Pancreas (tissue), 10 donors: ENCODE results near the gene SBNO1. TPM values are rescaled to one million over a fixed set of nuclear protein-coding genes. Genes with fewer than 3 reads are reported as not detected.

Experiments
- ATAC-seq, 4 donors: fragments of 200-7000 bp; cut with Tn5 transposase; one replicate each; pipeline versions ENCODE4 v1.8.0 to v1.9.1; 2020; ENCODE audit warnings: mild to moderate bottlenecking in 4 of 4, moderate library complexity in 4 of 4
- DNase-seq, 6 donors: peaks; one replicate each; pipeline ENCODE4 v3.0.0-alpha.2; 2020
- FAIRE-seq: peaks from 2 replicates; lab custom pipeline; 2012; peaks lifted over from hg19 to GRCh38; lab: Jason Lieb, UNC
- H3K27ac ChIP-seq, 4 donors: fragments of 200-600 bp; sonication (generic); 1 replicate in 3 of 4; 2 replicates in 1 of 4; pipeline versions ENCODE4 v1.5.0 to v1.8.0; 2020
- H3K27me3 ChIP-seq, 4 donors: fragments of 200-600 bp; one replicate each; pipeline ENCODE4 v1.8.0; 2021
- H3K36me3 ChIP-seq, 3 donors: fragments of 200-600 bp; sonication (generic) in 1 of 3; one replicate each; pipeline versions ENCODE4 v1.5.0 to v1.8.0; 2020 to 2021
- H3K4me1 ChIP-seq, 3 donors: fragments of 200-600 bp; one replicate each; pipeline ENCODE4 v1.8.0; 2021
- H3K4me3 ChIP-seq, 4 donors: fragments of 200-600 bp; sonication (generic) in 2 of 4; one replicate each; pipeline versions ENCODE4 v1.5.0 to v1.8.0; 2020 to 2021
- H3K9me3 ChIP-seq, 4 donors: fragments of 200-600 bp; one replicate each; pipeline ENCODE4 v1.8.0; 2021
- WGBS, 2 donors: extraction: QIAGEN DNeasy Blood & Tissue Kit; methylation state at CpG; one replicate each; pipeline ENCODE4 v1.1.7; 2013; 5-methylcytosine and 5-hydroxymethylcytosine counted together
- intact Hi-C, 3 donors: fragments of 100-400 bp; cut with DNase I; formaldehyde crosslinking; loops; one replicate each; pipeline versions ENCODE4 v1.11.1 to v1.14.2; 2022
- polyA plus RNA-seq, 2 donors: library from polyadenylated mRNA; stranded (reverse); fragments of 200-250 nt; gene quantifications; one replicate each; pipeline ENCODE4 v1.2.3, GENCODE V29; 2013
- total RNA-seq, 6 donors: library from RNA; stranded (reverse); fragmentation: NEBNext Ultra II Directional in 4 of 6; extraction: Animal tissue kit (Norgen Biotek cat#: 25700) in 4 of 6; gene quantifications; one replicate each; pipeline versions ENCODE4 v1.2.1 to v1.2.4, GENCODE V29; 2021 to 2023
- TF ChIP-seq, protein P1 (sequence below), 4 donors: fragments of 200-600 bp; sonication (generic) in 3 of 4; IDR thresholded peaks; one replicate each; pipeline versions ENCODE4 v1.5.0 to v1.8.0; 2021; ENCODE audit warnings: antibody characterized with exemption in 4 of 4
- donor health status: healthy with polysubstance abuse.
- donor health status: DM: no; HTN: no; CAD: no; lungs with moderate emphysema.
- donor health status: DM: no; HTN: no; CAD: no.
- donor health status: control.
- donor health status: control.
- donor health status: Bipolar disorder and iron deficiency.
- donor health status: DM: yes; HTN: yes; CAD: no.
- donor health status: DM: no; HTN: no; CAD: no.
- donor health status: DM: no; HTN: no; CAD: no.
- donor health status: DM: yes; HTN: yes; CAD: no.

Gene SBNO1
- total and polyA plus RNA-seq, 8 donors, result 2.6 to 16.3 (median 8.8) TPM

DNA sequence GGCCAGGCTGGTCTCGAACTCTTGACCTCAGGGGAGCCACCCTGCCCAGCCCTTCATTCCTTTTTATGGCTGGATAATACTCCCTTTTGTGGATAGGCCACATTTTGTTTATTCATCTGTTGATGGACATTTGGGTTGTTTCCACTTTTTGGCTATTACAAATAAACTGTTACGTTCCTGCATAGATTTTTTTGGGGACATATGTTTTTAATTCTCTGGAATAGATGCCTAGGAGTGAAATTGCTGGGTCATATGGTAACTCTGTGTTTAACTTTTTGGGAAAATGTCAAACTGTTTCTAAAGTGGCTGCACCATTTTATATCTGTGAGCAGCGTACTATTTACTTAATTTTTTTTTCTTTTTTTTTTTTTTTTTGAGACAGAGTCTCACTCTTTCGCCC is 29.1 kb upstream of the SBNO1 start:
- Histone ChIP-seq H3K4me3 (no peak overlapping the region), H3K36me3 (peaks cover 0 to 26% (median 3%) of the 10 kb centered on the region in 3 donors), H3K27me3 (no peaks in the 10 kb centered on the region), H3K27ac (no peak overlapping the region), H3K4me1 (peaks cover 14 to 28% (median 24%) of the 10 kb centered on the region in 3 donors), H3K9me3 (no peaks in the 10 kb centered on the region)
- WGBS, 2 donors, result 73 to 85% methylated on average over 4 of the region's 4 CpGs
- intact Hi-C loops, result no loop called here
- TF ChIP-seq, protein P1, sequence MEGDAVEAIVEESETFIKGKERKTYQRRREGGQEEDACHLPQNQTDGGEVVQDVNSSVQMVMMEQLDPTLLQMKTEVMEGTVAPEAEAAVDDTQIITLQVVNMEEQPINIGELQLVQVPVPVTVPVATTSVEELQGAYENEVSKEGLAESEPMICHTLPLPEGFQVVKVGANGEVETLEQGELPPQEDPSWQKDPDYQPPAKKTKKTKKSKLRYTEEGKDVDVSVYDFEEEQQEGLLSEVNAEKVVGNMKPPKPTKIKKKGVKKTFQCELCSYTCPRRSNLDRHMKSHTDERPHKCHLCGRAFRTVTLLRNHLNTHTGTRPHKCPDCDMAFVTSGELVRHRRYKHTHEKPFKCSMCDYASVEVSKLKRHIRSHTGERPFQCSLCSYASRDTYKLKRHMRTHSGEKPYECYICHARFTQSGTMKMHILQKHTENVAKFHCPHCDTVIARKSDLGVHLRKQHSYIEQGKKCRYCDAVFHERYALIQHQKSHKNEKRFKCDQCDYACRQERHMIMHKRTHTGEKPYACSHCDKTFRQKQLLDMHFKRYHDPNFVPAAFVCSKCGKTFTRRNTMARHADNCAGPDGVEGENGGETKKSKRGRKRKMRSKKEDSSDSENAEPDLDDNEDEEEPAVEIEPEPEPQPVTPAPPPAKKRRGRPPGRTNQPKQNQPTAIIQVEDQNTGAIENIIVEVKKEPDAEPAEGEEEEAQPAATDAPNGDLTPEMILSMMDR (IDR thresholded peaks at IDR 0.05), result no peak
- DNase-seq, result no peak
- ATAC-seq, result no peak
- no peak for FAIRE-seq

DNA sequence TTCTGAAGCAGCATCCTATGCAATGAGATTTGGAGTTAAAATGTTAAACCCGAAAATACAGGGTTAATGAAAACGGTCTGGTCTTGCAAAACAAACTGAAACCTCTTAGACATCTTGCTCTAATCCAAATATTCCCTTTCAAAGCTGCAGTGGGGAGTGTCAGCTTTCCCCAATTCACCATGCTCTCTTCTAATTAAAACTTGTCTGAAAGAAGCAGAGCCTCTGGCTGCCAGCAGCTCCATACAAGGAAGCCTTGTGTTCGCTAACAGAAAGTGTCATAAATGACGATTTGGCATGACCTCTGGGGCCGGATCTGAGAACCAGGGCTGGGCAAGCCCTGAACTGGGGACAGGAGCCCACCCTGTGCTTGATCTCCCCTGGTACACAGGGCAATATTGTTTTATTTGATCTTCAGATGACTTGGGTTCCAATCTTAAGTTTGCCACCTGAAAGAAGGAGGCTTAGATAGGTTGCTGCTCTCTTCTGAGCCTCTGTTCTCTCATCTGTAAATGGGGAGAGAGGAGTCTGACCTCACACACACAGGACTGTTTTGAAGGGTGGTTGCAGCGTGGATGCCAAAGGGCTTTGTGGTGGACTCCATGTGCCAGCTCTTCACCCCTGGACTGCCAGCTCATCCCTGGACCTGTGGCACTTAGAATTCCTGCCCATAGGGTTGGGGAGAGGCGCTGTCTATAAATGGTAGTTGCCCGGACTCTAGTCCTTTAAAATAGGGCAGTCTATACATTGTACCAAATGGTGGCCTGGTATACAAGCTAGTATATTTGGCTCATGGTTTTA is 27.1 kb upstream of the SBNO1 start:
- FAIRE-seq, result no peak
- no peak overlapping the region for H3K27ac ChIP-seq
- no peak for ATAC-seq
- intact Hi-C loops, result no loop called here
- no peak for DNase-seq
- peaks cover 0 to 24% (median 3%) of the 10 kb centered on the region in 3 donors for H3K36me3 ChIP-seq
- 70 to 80% methylated on average over 8 of the region's 8 CpGs for WGBS, 2 donors
- no peak overlapping the region for H3K4me3 ChIP-seq
- H3K27me3 ChIP-seq, result no peaks in the 10 kb centered on the region
- H3K4me1 ChIP-seq, result peaks cover 10 to 23% (median 20%) of the 10 kb centered on the region in 3 donors
- TF ChIP-seq, protein P1 (IDR thresholded peaks at IDR 0.05), result no peak
- H3K9me3 ChIP-seq, result no peaks in the 10 kb centered on the region

DNA sequence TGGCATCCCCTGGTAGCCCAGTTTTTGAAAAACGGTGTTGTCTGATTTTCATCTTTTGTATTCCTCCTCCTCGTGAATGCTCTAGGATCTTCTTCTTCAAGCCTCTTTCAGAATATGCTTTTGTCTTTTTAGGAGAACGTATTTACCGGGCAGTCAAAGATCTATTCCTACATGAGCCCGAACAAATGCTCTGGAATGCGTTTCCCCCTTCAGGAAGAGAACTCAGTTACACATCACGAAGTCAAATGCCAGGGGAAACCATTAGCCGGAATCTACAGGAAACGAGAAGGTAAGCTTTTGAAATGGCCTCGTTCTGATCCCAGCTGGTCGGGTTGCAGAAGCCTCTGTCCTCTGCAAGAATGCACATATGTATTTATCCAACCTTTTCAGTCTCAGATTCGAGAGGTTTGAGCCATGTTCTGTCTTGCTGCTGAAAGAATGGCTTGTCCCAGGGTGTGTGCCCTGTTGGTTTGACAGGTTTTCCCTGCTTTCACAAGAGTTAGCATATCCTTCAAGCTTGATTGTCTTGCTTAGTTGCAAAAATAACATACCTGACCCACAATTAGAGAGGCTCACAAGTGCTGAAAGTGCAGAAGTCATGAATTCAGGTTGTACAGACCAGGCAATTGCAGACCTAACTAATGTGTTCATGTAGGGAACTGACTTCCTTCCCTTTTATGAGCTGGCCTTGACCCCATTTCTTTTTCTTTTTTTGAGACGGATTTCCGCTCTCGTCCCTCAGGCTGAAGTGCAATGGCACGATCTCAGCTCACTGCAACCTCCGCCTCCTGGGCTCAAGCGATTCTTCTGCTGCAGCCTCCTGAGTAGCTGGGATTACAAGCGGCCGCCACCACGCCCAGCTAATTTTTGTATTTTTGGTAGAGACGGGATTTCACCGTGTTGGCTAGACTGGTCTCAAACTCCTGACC is 26.1 kb upstream of the SBNO1 start:
- Histone ChIP-seq H3K9me3 (no peaks in the 10 kb centered on the region), H3K36me3 (peaks cover 0 to 14% (median 3%) of the 10 kb centered on the region in 3 donors), H3K4me1 (peaks cover 2 to 15% (median 11%) of the 10 kb centered on the region in 3 donors), H3K27ac (peak overlapping the region in 1 of 4 donors; percentile 68), H3K27me3 (no peaks in the 10 kb centered on the region), H3K4me3 (peak overlapping the region in 2 of 4 donors; percentile 68 to 72)
- FAIRE-seq, result no peak
- TF ChIP-seq, protein P1 (IDR thresholded peaks at IDR 0.05), result no peak
- no peak for DNase-seq
- WGBS, 2 donors, result 74 to 75% methylated on average over 23 of the region's 23 CpGs
- ATAC-seq, result no peak
- intact Hi-C loops, result no loop called here

DNA sequence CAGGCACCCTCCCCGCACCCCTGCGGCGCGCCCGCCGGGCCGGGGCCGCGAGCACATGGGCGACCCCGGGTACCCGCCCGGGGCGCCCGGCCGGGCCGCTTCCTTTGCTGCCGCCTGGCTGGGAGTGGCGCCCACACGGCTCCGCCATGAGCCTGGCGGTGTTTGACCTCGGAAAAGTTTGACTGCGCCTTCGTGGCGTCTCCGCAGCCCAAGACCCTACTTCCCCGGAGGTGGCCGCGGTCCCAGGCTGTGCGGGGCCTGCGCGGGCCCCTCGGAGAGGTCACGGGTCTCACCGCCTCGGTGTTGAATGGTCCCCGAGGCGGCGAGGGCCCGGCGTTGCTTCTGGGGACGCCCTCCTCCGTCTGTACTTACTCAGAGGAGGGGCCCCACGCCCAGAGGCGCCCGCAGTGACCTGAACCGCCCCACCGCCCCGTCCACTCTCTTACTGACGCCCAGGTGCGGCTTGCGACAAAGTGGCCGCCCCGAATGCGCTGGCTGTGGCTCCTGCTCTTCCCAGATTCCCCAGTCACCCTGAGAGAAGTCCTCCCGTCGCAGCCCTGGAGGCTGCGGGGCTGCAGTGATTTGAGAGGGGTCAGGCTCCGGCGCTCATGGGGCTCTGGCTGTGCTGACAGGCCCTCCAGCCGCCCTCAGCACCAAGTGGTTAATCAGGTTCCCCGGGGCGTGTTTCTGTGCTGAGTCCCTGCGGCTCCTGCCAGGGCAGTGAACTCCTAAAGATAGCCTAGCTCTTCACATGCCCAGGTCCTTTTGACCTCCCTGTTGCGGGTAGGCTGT is 25.1 kb upstream of the SBNO1 start:
- Histone ChIP-seq H3K4me3 (peak overlapping the region; percentile 40 to 72 (median 60)), H3K4me1 (peaks cover 0 to 18% (median 8%) of the 10 kb centered on the region in 3 donors), H3K9me3 (no peaks in the 10 kb centered on the region), H3K36me3 (peaks cover 0 to 12% (median 0%) of the 10 kb centered on the region in 3 donors), H3K27ac (peak overlapping the region; percentile 16 to 68 (median 45)), H3K27me3 (no peaks in the 10 kb centered on the region)
- TF ChIP-seq, protein P1 (IDR thresholded peaks at IDR 0.05), result no peak
- DNase-seq, result peak in 5 of 6 donors; percentile 55 to 88 (median 64)
- FAIRE-seq, result no peak
- intact Hi-C loops, result no loop called here
- ATAC-seq, result peak; percentile 51 to 70 (median 67)
- WGBS, 2 donors, result 2% methylated on average over 50 to 66 of the region's 66 CpGs
